Measurements from ENCODE around the gene LILRB2. TPM values are rescaled to one million over a fixed set of nuclear protein-coding genes. Genes with fewer than 3 reads are reported as not detected.
"Not testable (repeated sequence)": the region's sequence is repeated elsewhere in the genome, so short reads cannot be mapped to it uniquely, and the experiment has no call there.

The LILRB2 gene
- total RNA-seq, 2 donors from 2014 or later: 0.78 to 1.3 TPM

- no peak for TF ChIP-seq CTCF (IDR thresholded peaks at IDR 0.05)
- no peak for TF ChIP-seq POLR2A (IDR thresholded peaks at IDR 0.05)
- DNase-seq (no peak), ATAC-seq (no peak)
- Histone ChIP-seq H3K9me3 (no peaks in the 10 kb centered on the region), H3K4me3 (no peak overlapping the region), H3K36me3 (replicated peaks in 1 of 2; ENCODE audit: insufficient read depth in 1 of 2, low read depth in 2 of 2) (no peaks in the 10 kb centered on the region), H3K4me1 (no peaks in the 10 kb centered on the region), H3K27ac (no peak overlapping the region), H3K27me3 (no peaks in the 10 kb centered on the region)
- WGBS, 2 donors: 42 to 68% methylated on average over 4 to 5 of the region's 5 CpGs
- intact Hi-C loops (cut with DNase I): loop anchor here (5.0 kb wide), 1 partner anchor 67 kb away; no protein-coding TSS in a partner anchor
Measured at GRCh38 chr19:54233941-54234340, 47.0 kb downstream of the LILRB2 start.

GRCh38 chr19:54231077-54231931, 49.6 kb downstream of the LILRB2 start:
- ATAC-seq: peak; percentile 98
- H3K9me3 ChIP-seq: no peaks in the 10 kb centered on the region
- DNase-seq: peak; percentile 89 to 92 (median 90)

GRCh38 chr19:54230031-54230430, 50.9 kb downstream of the LILRB2 start:
- Histone ChIP-seq H3K27me3 (no peaks in the 10 kb centered on the region), H3K9me3 (no peaks in the 10 kb centered on the region), H3K4me1 (no peaks in the 10 kb centered on the region), H3K36me3 (replicated peaks in 1 of 2; ENCODE audit: insufficient read depth in 1 of 2, low read depth in 2 of 2) (no peaks in the 10 kb centered on the region), H3K4me3 (no peak overlapping the region), H3K27ac (no peak overlapping the region)
- DNase-seq: no peak
- WGBS, 2 donors: 67 to 71% methylated on average over 7 of the region's 7 CpGs
- TF ChIP-seq POLR2A (IDR thresholded peaks at IDR 0.05): no peak
- no peak for TF ChIP-seq CTCF (IDR thresholded peaks at IDR 0.05)
- no peak for ATAC-seq
- intact Hi-C loops (cut with DNase I): loop anchor here (5.0 kb wide), 1 partner anchor 63 kb away; no protein-coding TSS in a partner anchor

More at GRCh38 chr19:54231077-54231931, 49.6 kb downstream of the LILRB2 start:
- no peaks in the 10 kb centered on the region for H3K36me3 ChIP-seq (replicated peaks in 1 of 2; ENCODE audit: insufficient read depth in 1 of 2, low read depth in 2 of 2)
- peak; percentile 83 to 96 (median 92) for TF ChIP-seq CTCF (IDR thresholded peaks at IDR 0.05)
- no peak for TF ChIP-seq POLR2A (IDR thresholded peaks at IDR 0.05)
- intact Hi-C loops (cut with DNase I): loop anchor here (5.0 kb wide), 1 partner anchor 64 kb away; no protein-coding TSS in a partner anchor
- H3K4me3 ChIP-seq: no peak overlapping the region
- WGBS, 2 donors: 10 to 19% methylated on average over 16 to 21 of the region's 21 CpGs
- no peak overlapping the region for H3K27ac ChIP-seq
- H3K4me1 ChIP-seq: no peaks in the 10 kb centered on the region
- H3K27me3 ChIP-seq: no peaks in the 10 kb centered on the region

- intact Hi-C loops (cut with DNase I): no loop called here
- no peak overlapping the region for H3K27ac ChIP-seq
- H3K36me3 ChIP-seq (replicated peaks in 1 of 2; ENCODE audit: insufficient read depth in 1 of 2, low read depth in 2 of 2): no peaks in the 10 kb centered on the region
- 67 to 72% methylated on average over 8 of the region's 8 CpGs for WGBS, 2 donors
- no peak for TF ChIP-seq POLR2A (IDR thresholded peaks at IDR 0.05)
- TF ChIP-seq CTCF (IDR thresholded peaks at IDR 0.05): no peak
- DNase-seq (no peak), ATAC-seq (no peak)
- no peaks in the 10 kb centered on the region for H3K9me3 ChIP-seq
- H3K4me3 ChIP-seq: no peak overlapping the region
- no peaks in the 10 kb centered on the region for H3K4me1 ChIP-seq
- no peaks in the 10 kb centered on the region for H3K27me3 ChIP-seq
Measured at GRCh38 chr19:54229146-54229545, 51.8 kb downstream of the LILRB2 start.

GRCh38 chr19:54224619-54225018, 56.3 kb downstream of the LILRB2 start:
- H3K27me3 ChIP-seq; H3K4me3 ChIP-seq; intact Hi-C loops (cut with DNase I); H3K4me1 ChIP-seq; H3K27ac ChIP-seq; H3K36me3 ChIP-seq (replicated peaks in 1 of 2; ENCODE audit: insufficient read depth in 1 of 2, low read depth in 2 of 2); DNase-seq; ATAC-seq; H3K9me3 ChIP-seq: not testable (repeated sequence)
- WGBS, 2 donors: 47 to 68% methylated on average over 9 to 10 of the region's 10 CpGs

- intact Hi-C loops (cut with DNase I); H3K27me3 ChIP-seq; H3K4me3 ChIP-seq; H3K36me3 ChIP-seq (replicated peaks in 1 of 2; ENCODE audit: insufficient read depth in 1 of 2, low read depth in 2 of 2); DNase-seq; H3K27ac ChIP-seq; H3K4me1 ChIP-seq; ATAC-seq; H3K9me3 ChIP-seq: not testable (repeated sequence)
- WGBS, 2 donors: 37 to 38% methylated on average over 5 of the region's 5 CpGs
Measured at GRCh38 chr19:54223937-54224281, 57.0 kb downstream of the LILRB2 start.
